Fibroblast of lung (primary cell): Measurements from ENCODE around the gene TMEM184B. TPM values are rescaled to one million over a fixed set of nuclear protein-coding genes. Genes with fewer than 3 reads are reported as not detected.

Experiments used
- DNase-seq, 2 donors: peaks; one replicate each; pipeline versions ENCODE4 v3.0.0 to v3.0.0-alpha.2; 2010; ENCODE audit warnings: low read depth in 2 of 2
- H2AFZ ChIP-seq: 2 replicates; pipeline ENCODE4 v1.5.1; 2012; ENCODE audit warnings: low read length, control low read depth, inconsistent platforms
- H3K27ac ChIP-seq: 2 replicates; pipeline ENCODE4 v1.5.1; 2011; ENCODE audit warnings: low read length, control low read depth; ENCODE audit not compliant: insufficient read depth
- H3K27me3 ChIP-seq: 2 replicates; pipeline ENCODE4 v1.5.1; 2011; ENCODE audit warnings: mild to moderate bottlenecking, low read length; ENCODE audit not compliant: control insufficient read depth, insufficient read depth
- H3K36me3 ChIP-seq: 2 replicates; pipeline ENCODE4 v1.5.1; 2011; ENCODE audit warnings: low read length; ENCODE audit not compliant: control insufficient read depth, insufficient read depth
- H3K4me1 ChIP-seq: 2 replicates; pipeline ENCODE4 v1.5.1; 2011; ENCODE audit warnings: low read length; ENCODE audit not compliant: control insufficient read depth, insufficient read depth; ENCODE audit errors: extremely low read depth
- H3K4me2 ChIP-seq: 2 replicates; pipeline ENCODE4 v1.5.1; 2011; ENCODE audit warnings: low read length, control low read depth; ENCODE audit not compliant: insufficient read depth; ENCODE audit errors: extremely low read depth
- H3K4me3 ChIP-seq, 4 experiments: fragments of 200-600 bp in 1 of 4; sonication (generic) in 1 of 4; replicated peaks in 1 of 4; 2 replicates each; pipeline ENCODE4 v1.5.1; 2011 to 2016; ENCODE audit warnings: low read length in 4 of 4, low read depth in 3 of 4, mild to moderate bottlenecking in 3 of 4, control low read depth in 2 of 4, inconsistent platforms in 1 of 4, mixed read lengths in 1 of 4; ENCODE audit not compliant: insufficient read depth in 1 of 4; ENCODE audit errors: control extremely low read depth in 1 of 4
- H3K79me2 ChIP-seq: 2 replicates; pipeline ENCODE4 v1.5.1; 2012; ENCODE audit warnings: mild to moderate bottlenecking, low read length, inconsistent platforms; ENCODE audit not compliant: control insufficient read depth, insufficient read depth
- H3K9ac ChIP-seq: 2 replicates; pipeline ENCODE4 v1.5.1; 2011; ENCODE audit warnings: mild to moderate bottlenecking, low read length, control low read depth; ENCODE audit not compliant: insufficient read depth
- H3K9me3 ChIP-seq: 2 replicates; pipeline ENCODE4 v1.5.1; 2012; ENCODE audit warnings: low read depth, low read length; ENCODE audit not compliant: control insufficient read depth, insufficient read depth
- H4K20me1 ChIP-seq: 2 replicates; pipeline ENCODE4 v1.5.1; 2011; ENCODE audit warnings: low read length; ENCODE audit not compliant: control insufficient read depth, insufficient read depth; ENCODE audit errors: extremely low read depth
- EZH2 ChIP-seq: IDR thresholded peaks from 2 replicates; pipeline ENCODE4 v1.5.1; 2012; ENCODE audit warnings: low read length, control low read depth, mild to moderate bottlenecking; ENCODE audit errors: missing control alignments
- polyA plus RNA-seq, 2 donors: library from polyadenylated mRNA; depleted of rRNA in 1 of 2; stranded (reverse) in 1 of 2; unstranded in 1 of 2; fragments of >200 nt; gene quantifications; 2 replicates each; pipeline ENCODE4 v1.2.1, GENCODE V29; 2011 to 2012; ENCODE audit warnings: missing spikeins in 1 of 2
- total RNA-seq: library from RNA; depleted of rRNA; stranded (reverse); fragments of >200 nt; gene quantifications from 2 replicates; pipeline ENCODE4 v1.2.1, GENCODE V29; 2014
- TF ChIP-seq, protein P1 (sequence below), 2 donors: IDR thresholded peaks in 1 of 2; conservative IDR thresholded peaks in 1 of 2; 1 replicate in 1 of 2; 2 replicates in 1 of 2; pipeline ENCODE4 v1.5.1; 2011 to 2012; ENCODE audit warnings: low read length in 2 of 2, control low read depth in 1 of 2, inconsistent platforms in 1 of 2, low read depth in 1 of 2, mild to moderate bottlenecking in 1 of 2

TMEM184B gene
- total and polyA plus RNA-seq, 2 donors (not counting 1 experiment from before 2014, with no cell fraction given): 28.2 to 37.2 TPM

DNA sequence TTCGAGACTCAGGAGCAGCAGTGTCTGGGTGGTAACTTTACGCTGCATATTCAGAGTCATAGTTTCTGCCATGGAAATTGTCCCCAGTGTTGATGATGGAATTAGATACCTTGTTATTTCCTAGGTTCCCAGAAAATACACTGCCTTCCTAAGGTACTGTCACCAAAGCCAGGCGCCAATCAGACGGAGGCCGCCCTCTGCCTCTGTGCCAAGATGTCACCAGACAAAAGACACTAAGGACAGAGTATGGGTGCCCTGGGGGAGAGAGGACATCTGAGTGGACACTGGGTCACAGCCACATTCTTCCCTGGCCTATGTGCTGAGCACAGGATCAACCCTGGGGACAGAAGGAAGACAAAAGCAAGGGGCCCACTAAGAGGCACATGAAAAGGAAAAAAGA lies 102.3 kb downstream of the TMEM184B start:
- TF ChIP-seq, protein P1, sequence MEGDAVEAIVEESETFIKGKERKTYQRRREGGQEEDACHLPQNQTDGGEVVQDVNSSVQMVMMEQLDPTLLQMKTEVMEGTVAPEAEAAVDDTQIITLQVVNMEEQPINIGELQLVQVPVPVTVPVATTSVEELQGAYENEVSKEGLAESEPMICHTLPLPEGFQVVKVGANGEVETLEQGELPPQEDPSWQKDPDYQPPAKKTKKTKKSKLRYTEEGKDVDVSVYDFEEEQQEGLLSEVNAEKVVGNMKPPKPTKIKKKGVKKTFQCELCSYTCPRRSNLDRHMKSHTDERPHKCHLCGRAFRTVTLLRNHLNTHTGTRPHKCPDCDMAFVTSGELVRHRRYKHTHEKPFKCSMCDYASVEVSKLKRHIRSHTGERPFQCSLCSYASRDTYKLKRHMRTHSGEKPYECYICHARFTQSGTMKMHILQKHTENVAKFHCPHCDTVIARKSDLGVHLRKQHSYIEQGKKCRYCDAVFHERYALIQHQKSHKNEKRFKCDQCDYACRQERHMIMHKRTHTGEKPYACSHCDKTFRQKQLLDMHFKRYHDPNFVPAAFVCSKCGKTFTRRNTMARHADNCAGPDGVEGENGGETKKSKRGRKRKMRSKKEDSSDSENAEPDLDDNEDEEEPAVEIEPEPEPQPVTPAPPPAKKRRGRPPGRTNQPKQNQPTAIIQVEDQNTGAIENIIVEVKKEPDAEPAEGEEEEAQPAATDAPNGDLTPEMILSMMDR (conservative IDR thresholded peaks at IDR 0.05 in 1 of 2, IDR thresholded peaks at IDR 0.05 in 1 of 2; ENCODE audit: low read depth in 1 of 2, low read length in 2 of 2): no peak
- no peak for TF ChIP-seq EZH2
- H3K36me3 ChIP-seq: no peaks in the 10 kb centered on the region
- H3K4me1 ChIP-seq: peaks cover 13% of the 10 kb centered on the region
- no peak for DNase-seq
- H4K20me1 ChIP-seq: no peaks in the 10 kb centered on the region
- H3K79me2 ChIP-seq: no peaks in the 10 kb centered on the region
- no peak overlapping the region for H3K4me3 ChIP-seq
- no peak overlapping the region for H3K27ac ChIP-seq
- H2AFZ ChIP-seq: no peak overlapping the region
- no peak overlapping the region for H3K9ac ChIP-seq
- H3K4me2 ChIP-seq: no peak overlapping the region
- no peaks in the 10 kb centered on the region for H3K9me3 ChIP-seq
- H3K27me3 ChIP-seq: no peaks in the 10 kb centered on the region

Other genes starting within 250 kb of the TMEM184B start
- 5.9 and 7.8 TPM in 2 replicates for gene PICK1, start 215.6 kb downstream of the TMEM184B start, total RNA-seq
- 7.8 and 11.1 TPM in 2 replicates for gene PICK1, start 215.6 kb downstream of the TMEM184B start, polyA plus RNA-seq
- gene SLC16A8, start 188.8 kb downstream of the TMEM184B start, total RNA-seq: under 0.01 and 0.26 TPM in 2 replicates
- not detected in 2 replicates for gene SLC16A8, start 188.8 kb downstream of the TMEM184B start, polyA plus RNA-seq
- gene BAIAP2L2, start 162.3 kb downstream of the TMEM184B start, total RNA-seq: 0.26 and 0.83 TPM in 2 replicates
- gene BAIAP2L2, start 162.3 kb downstream of the TMEM184B start, polyA plus RNA-seq: 0.16 and 0.77 TPM in 2 replicates
- 24.9 and 29.9 TPM in 2 replicates for gene PLA2G6, start 91.2 kb downstream of the TMEM184B start, total RNA-seq
- 4.4 and 4.8 TPM in 2 replicates for gene PLA2G6, start 91.2 kb downstream of the TMEM184B start, polyA plus RNA-seq
- 20.5 and 26.3 TPM in 2 replicates for gene MAFF, start 71.0 kb downstream of the TMEM184B start, total RNA-seq
- gene MAFF, start 71.0 kb downstream of the TMEM184B start, polyA plus RNA-seq: 8.8 and 18.5 TPM in 2 replicates
- 85.0 and 99.3 TPM in 2 replicates for gene CSNK1E, start 44.4 kb upstream of the TMEM184B start, total RNA-seq
- 121 and 145 TPM in 2 replicates for gene CSNK1E, start 44.4 kb upstream of the TMEM184B start, polyA plus RNA-seq
- gene KCNJ4, start 182.2 kb upstream of the TMEM184B start, total RNA-seq: not detected in 2 replicates
- gene KCNJ4, start 182.2 kb upstream of the TMEM184B start, polyA plus RNA-seq: not detected in 2 replicates
- gene KDELR3, start 195.1 kb upstream of the TMEM184B start, total RNA-seq: 42.1 and 78.8 TPM in 2 replicates
- gene KDELR3, start 195.1 kb upstream of the TMEM184B start, polyA plus RNA-seq: 161 and 305 TPM in 2 replicates
- 362 and 420 TPM in 2 replicates for gene DDX17, start 233.3 kb upstream of the TMEM184B start, total RNA-seq
- 244 and 325 TPM in 2 replicates for gene DDX17, start 233.3 kb upstream of the TMEM184B start, polyA plus RNA-seq